Lung microvascular endothelial cell (primary cell): ENCODE measurements around the gene VGLL3. TPM values are rescaled to one million over a fixed set of nuclear protein-coding genes. Genes with fewer than 3 reads are reported as not detected.
A peak's percentile ranks its signal among the peaks of the same experiment; 100 is the strongest.
"Not testable (repeated sequence)": the region's sequence is repeated elsewhere in the genome, so short reads cannot be mapped to it uniquely, and the experiment has no call there.

Source experiments
- DNase-seq, 2 donors: peaks; one replicate each; pipeline versions ENCODE4 v3.0.0 to v3.0.0-alpha.2; 2010; ENCODE audit warnings: low read depth in 2 of 2
- total RNA-seq: library from RNA; depleted of rRNA; stranded (reverse); fragments of >200 nt; gene quantifications from 2 replicates; pipeline ENCODE4 v1.2.1, GENCODE V29; 2014

Gene VGLL3
- total RNA-seq, result 0.20 and 0.22 TPM in 2 replicates

GRCh38 chr3:86990734-86991481 is at the start of gene VGLL3:
Gene VGLL3 (minus strand): TSS chr3:86991149. CDS start chr3:86990743, 406 bp downstream.
- DNase-seq, result peak; percentile 11 to 61

- no peak for DNase-seq
Observed at GRCh38 chr3:87037652-87038051, 46.7 kb upstream of the VGLL3 start.

- no peak for DNase-seq
Observed at GRCh38 chr3:87036671-87037070, 45.7 kb upstream of the VGLL3 start.

- no peak for DNase-seq
Observed at GRCh38 chr3:87035339-87035738, 44.4 kb upstream of the VGLL3 start.

GRCh38 chr3:87033205-87033604 is 42.3 kb upstream of the VGLL3 start:
- no peak for DNase-seq

GRCh38 chr3:87025661-87026645 is 35.0 kb upstream of the VGLL3 start:
- no peak for DNase-seq

- not testable (repeated sequence) for DNase-seq
Observed at GRCh38 chr3:87017370-87017769, 26.4 kb upstream of the VGLL3 start.

GRCh38 chr3:87009271-87009670 is 18.3 kb upstream of the VGLL3 start:
- DNase-seq, result no peak

- peak in 1 of 2 donors; percentile 32 for DNase-seq
Observed at GRCh38 chr3:87006844-87007439, 16.0 kb upstream of the VGLL3 start.

- DNase-seq, result no peak
Observed at GRCh38 chr3:87004883-87005282, 13.9 kb upstream of the VGLL3 start.

GRCh38 chr3:87002346-87002745 is 11.4 kb upstream of the VGLL3 start:
- no peak for DNase-seq

GRCh38 chr3:87001473-87002098 is 10.6 kb upstream of the VGLL3 start:
- DNase-seq, result no peak

- DNase-seq, result no peak
Observed at GRCh38 chr3:87000940-87001339, 10.0 kb upstream of the VGLL3 start.

- DNase-seq, result no peak
Observed at GRCh38 chr3:86998569-86998968, 7.6 kb upstream of the VGLL3 start.

- DNase-seq, result peak in 1 of 2 donors; percentile 60
Observed at GRCh38 chr3:86996261-86996955, 5.5 kb upstream of the VGLL3 start.

GRCh38 chr3:86995537-86995936 is 4.6 kb upstream of the VGLL3 start:
- DNase-seq, result peak in 1 of 2 donors; percentile 42

GRCh38 chr3:86993704-86994103 is 2.8 kb upstream of the VGLL3 start:
- peak in 1 of 2 donors; percentile 61 for DNase-seq

- DNase-seq, result no peak
Observed at GRCh38 chr3:86991840-86992435, 989 bp upstream of the VGLL3 start.

GRCh38 chr3:86991482-86991815 is 500 bp upstream of the VGLL3 start:
- DNase-seq, result no peak

GRCh38 chr3:86990012-86990733 is 776 bp downstream of the VGLL3 start:
- peak in 1 of 2 donors; percentile 12 for DNase-seq
